ENCODE results near the gene TBXAS1.

TBXAS1 gene

GRCh38 chr7:140000666-140001268, 171.7 kb downstream of the TBXAS1 start:
- Histone ChIP-seq H3K23ac (ENCODE audit: low read length in 2 of 2) (no peak overlapping the region), H3K4me1 (ENCODE audit: control insufficient read depth, insufficient read depth, low read depth, low read length) (peaks cover 2% of the 10 kb centered on the region), H3K4me3 (ENCODE audit: insufficient read depth in 1 of 2, low read depth in 1 of 2, low read length in 2 of 2) (no peak overlapping the region), H4K91ac (ENCODE audit: low read length) (no peak overlapping the region), H3K9ac (ENCODE audit: low read length) (no peak overlapping the region), H3K9me3 (ENCODE audit: control insufficient read depth, low read length) (no peaks in the 10 kb centered on the region), H3K27ac (ENCODE audit: low read length, poor library complexity, severe bottlenecking) (no peak overlapping the region), H3K4ac (ENCODE audit: low read depth in 1 of 2, low read length in 2 of 2) (peak overlapping the region in 1 of 2 experiments; percentile 47), H4K8ac (ENCODE audit: low read length) (no peak overlapping the region), H2BK15ac (ENCODE audit: low read depth, poor library complexity, severe bottlenecking) (no peak overlapping the region), H2AFZ (ENCODE audit: low read depth, low read length) (no peak overlapping the region), H3K36me3 (ENCODE audit: control insufficient read depth in 1 of 2, insufficient read depth in 2 of 2, low read depth in 1 of 2, low read length in 2 of 2) (no peaks in the 10 kb centered on the region), H2BK12ac (ENCODE audit: low read length in 2 of 2) (peak overlapping the region in 1 of 2 experiments; percentile 51), H2BK5ac (ENCODE audit: low read depth, low read length, poor library complexity, severe bottlenecking) (no peak overlapping the region), H3K14ac (ENCODE audit: low read length in 2 of 2) (no peak overlapping the region), H3K4me2 (ENCODE audit: low read length, poor library complexity, severe bottlenecking) (no peak overlapping the region), H3K27me3 (ENCODE audit: control insufficient read depth in 1 of 2, insufficient read depth in 1 of 2, low read length in 2 of 2) (no peaks in the 10 kb centered on the region), H2AK5ac (ENCODE audit: low read length, severe bottlenecking) (peak overlapping the region; percentile 23), H2BK120ac (ENCODE audit: low read depth, low read length) (no peak overlapping the region), H3K79me1 (replicated peaks; ENCODE audit: low read length, poor library complexity, severe bottlenecking) (peaks cover 1% of the 10 kb centered on the region), H3K18ac (ENCODE audit: low read depth in 1 of 2, low read length in 2 of 2) (no peak overlapping the region)
- 97% methylated on average over 6 of the region's 6 CpGs for WGBS
- DNase-seq: no peak

GRCh38 chr7:140003913-140004382, 174.9 kb downstream of the TBXAS1 start:
- H3K23ac ChIP-seq (ENCODE audit: low read length in 2 of 2): no peak overlapping the region
- H3K9ac ChIP-seq (ENCODE audit: low read length): no peak overlapping the region
- no peak overlapping the region for H2BK5ac ChIP-seq (ENCODE audit: low read depth, low read length, poor library complexity, severe bottlenecking)
- no peak overlapping the region for H4K8ac ChIP-seq (ENCODE audit: low read length)
- no peak overlapping the region for H2AK5ac ChIP-seq (ENCODE audit: low read length, severe bottlenecking)
- 31% methylated on average over 8 of the region's 9 CpGs for WGBS
- no peak overlapping the region for H3K18ac ChIP-seq (ENCODE audit: low read depth in 1 of 2, low read length in 2 of 2)
- no peaks in the 10 kb centered on the region for H3K36me3 ChIP-seq (ENCODE audit: control insufficient read depth in 1 of 2, insufficient read depth in 2 of 2, low read depth in 1 of 2, low read length in 2 of 2)
- no peak overlapping the region for H2BK120ac ChIP-seq (ENCODE audit: low read depth, low read length)
- no peak overlapping the region for H4K91ac ChIP-seq (ENCODE audit: low read length)
- no peak overlapping the region for H3K4ac ChIP-seq (ENCODE audit: low read depth in 1 of 2, low read length in 2 of 2)
- H3K79me1 ChIP-seq (replicated peaks; ENCODE audit: low read length, poor library complexity, severe bottlenecking): peaks cover 1% of the 10 kb centered on the region
- no peak overlapping the region for H3K4me2 ChIP-seq (ENCODE audit: low read length, poor library complexity, severe bottlenecking)
- DNase-seq: peak; percentile 76
- H3K14ac ChIP-seq (ENCODE audit: low read length in 2 of 2): no peak overlapping the region
- no peaks in the 10 kb centered on the region for H3K9me3 ChIP-seq (ENCODE audit: control insufficient read depth, low read length)
- H3K27ac ChIP-seq (ENCODE audit: low read length, poor library complexity, severe bottlenecking): no peak overlapping the region
- no peak overlapping the region for H3K4me3 ChIP-seq (ENCODE audit: insufficient read depth in 1 of 2, low read depth in 1 of 2, low read length in 2 of 2)
- no peak overlapping the region for H2BK12ac ChIP-seq (ENCODE audit: low read length in 2 of 2)
- no peak overlapping the region for H2AFZ ChIP-seq (ENCODE audit: low read depth, low read length)
- H2BK15ac ChIP-seq (ENCODE audit: low read depth, poor library complexity, severe bottlenecking): no peak overlapping the region
- H3K4me1 ChIP-seq (ENCODE audit: control insufficient read depth, insufficient read depth, low read depth, low read length): peaks cover 2% of the 10 kb centered on the region
- peaks cover 0 to 7% of the 10 kb centered on the region in 2 experiments for H3K27me3 ChIP-seq (ENCODE audit: control insufficient read depth in 1 of 2, insufficient read depth in 1 of 2, low read length in 2 of 2)

GRCh38 chr7:140004672-140005071, 175.6 kb downstream of the TBXAS1 start:
- Histone ChIP-seq H3K79me1 (replicated peaks; ENCODE audit: low read length, poor library complexity, severe bottlenecking) (peaks cover 1% of the 10 kb centered on the region), H2BK120ac (ENCODE audit: low read depth, low read length) (no peak overlapping the region), H3K18ac (ENCODE audit: low read depth in 1 of 2, low read length in 2 of 2) (no peak overlapping the region), H3K27me3 (ENCODE audit: control insufficient read depth in 1 of 2, insufficient read depth in 1 of 2, low read length in 2 of 2) (peaks cover 0 to 7% of the 10 kb centered on the region in 2 experiments), H3K14ac (ENCODE audit: low read length in 2 of 2) (no peak overlapping the region), H2BK5ac (ENCODE audit: low read depth, low read length, poor library complexity, severe bottlenecking) (no peak overlapping the region), H3K4me3 (ENCODE audit: insufficient read depth in 1 of 2, low read depth in 1 of 2, low read length in 2 of 2) (no peak overlapping the region), H3K4ac (ENCODE audit: low read depth in 1 of 2, low read length in 2 of 2) (no peak overlapping the region), H2BK12ac (ENCODE audit: low read length in 2 of 2) (no peak overlapping the region), H3K9me3 (ENCODE audit: control insufficient read depth, low read length) (no peaks in the 10 kb centered on the region), H3K23ac (ENCODE audit: low read length in 2 of 2) (no peak overlapping the region), H3K4me1 (ENCODE audit: control insufficient read depth, insufficient read depth, low read depth, low read length) (peaks cover 2% of the 10 kb centered on the region), H4K91ac (ENCODE audit: low read length) (peak overlapping the region; percentile 1), H3K9ac (ENCODE audit: low read length) (no peak overlapping the region), H2AK5ac (ENCODE audit: low read length, severe bottlenecking) (no peak overlapping the region), H2BK15ac (ENCODE audit: low read depth, poor library complexity, severe bottlenecking) (peak overlapping the region; percentile 30), H3K4me2 (ENCODE audit: low read length, poor library complexity, severe bottlenecking) (no peak overlapping the region), H2AFZ (ENCODE audit: low read depth, low read length) (no peak overlapping the region), H4K8ac (ENCODE audit: low read length) (no peak overlapping the region), H3K27ac (ENCODE audit: low read length, poor library complexity, severe bottlenecking) (no peak overlapping the region), H3K36me3 (ENCODE audit: control insufficient read depth in 1 of 2, insufficient read depth in 2 of 2, low read depth in 1 of 2, low read length in 2 of 2) (no peaks in the 10 kb centered on the region)
- DNase-seq: no peak
- 97% methylated on average over 6 of the region's 6 CpGs for WGBS

GRCh38 chr7:140005341-140005740, 176.3 kb downstream of the TBXAS1 start:
- no peak overlapping the region for H2BK15ac ChIP-seq (ENCODE audit: low read depth, poor library complexity, severe bottlenecking)
- H2AK5ac ChIP-seq (ENCODE audit: low read length, severe bottlenecking): no peak overlapping the region
- no peak overlapping the region for H3K14ac ChIP-seq (ENCODE audit: low read length in 2 of 2)
- H3K79me1 ChIP-seq (replicated peaks; ENCODE audit: low read length, poor library complexity, severe bottlenecking): peaks cover 1% of the 10 kb centered on the region
- no peak overlapping the region for H3K23ac ChIP-seq (ENCODE audit: low read length in 2 of 2)
- H3K4ac ChIP-seq (ENCODE audit: low read depth in 1 of 2, low read length in 2 of 2): no peak overlapping the region
- no peak overlapping the region for H3K9ac ChIP-seq (ENCODE audit: low read length)
- H4K91ac ChIP-seq (ENCODE audit: low read length): no peak overlapping the region
- H3K4me3 ChIP-seq (ENCODE audit: insufficient read depth in 1 of 2, low read depth in 1 of 2, low read length in 2 of 2): no peak overlapping the region
- no peak overlapping the region for H2AFZ ChIP-seq (ENCODE audit: low read depth, low read length)
- H3K27ac ChIP-seq (ENCODE audit: low read length, poor library complexity, severe bottlenecking): no peak overlapping the region
- H3K36me3 ChIP-seq (ENCODE audit: control insufficient read depth in 1 of 2, insufficient read depth in 2 of 2, low read depth in 1 of 2, low read length in 2 of 2): no peaks in the 10 kb centered on the region
- DNase-seq: no peak
- no peak overlapping the region for H3K4me2 ChIP-seq (ENCODE audit: low read length, poor library complexity, severe bottlenecking)
- no peaks in the 10 kb centered on the region for H3K9me3 ChIP-seq (ENCODE audit: control insufficient read depth, low read length)
- peaks cover 2% of the 10 kb centered on the region for H3K4me1 ChIP-seq (ENCODE audit: control insufficient read depth, insufficient read depth, low read depth, low read length)
- H2BK12ac ChIP-seq (ENCODE audit: low read length in 2 of 2): no peak overlapping the region
- H4K8ac ChIP-seq (ENCODE audit: low read length): no peak overlapping the region
- no peak overlapping the region for H3K18ac ChIP-seq (ENCODE audit: low read depth in 1 of 2, low read length in 2 of 2)
- no peak overlapping the region for H2BK120ac ChIP-seq (ENCODE audit: low read depth, low read length)
- WGBS: 99% methylated on average over 4 of the region's 7 CpGs
- H3K27me3 ChIP-seq (ENCODE audit: control insufficient read depth in 1 of 2, insufficient read depth in 1 of 2, low read length in 2 of 2): peaks cover 1 to 10% of the 10 kb centered on the region in 2 experiments
- H2BK5ac ChIP-seq (ENCODE audit: low read depth, low read length, poor library complexity, severe bottlenecking): no peak overlapping the region

Data from mesenchymal stem cell (in vitro differentiated cells and primary cell).